ENCODE data around the gene LGR6.

LGR6 gene

GRCh38 chr1:202319381-202320080, 125.9 kb downstream of the LGR6 start:
- Histone ChIP-seq H3K27ac (ENCODE audit: poor library complexity, severe bottlenecking) (no peak overlapping the region), H3K4me3 (ENCODE audit: severe bottlenecking) (no peak overlapping the region), H3K4me1 (ENCODE audit: insufficient read depth, poor library complexity, severe bottlenecking) (no peaks in the 10 kb centered on the region), H3K9me3 (ENCODE audit: severe bottlenecking) (no peaks in the 10 kb centered on the region), H3K36me3 (ENCODE audit: low read depth) (no peaks in the 10 kb centered on the region), H3K27me3 (ENCODE audit: insufficient read depth, poor library complexity, severe bottlenecking) (no peaks in the 10 kb centered on the region)
- TF ChIP-seq CTCF (IDR thresholded peaks at IDR 0.05; ENCODE audit: poor library complexity, severe bottlenecking), result no peak
- no peak for ATAC-seq (ENCODE audit: low read depth)
- DNase-seq (ENCODE audit: low spot score), result peak; percentile 9

GRCh38 chr1:202320081-202320405, 126.4 kb downstream of the LGR6 start:
- Histone ChIP-seq H3K4me3 (ENCODE audit: severe bottlenecking) (no peak overlapping the region), H3K4me1 (ENCODE audit: insufficient read depth, poor library complexity, severe bottlenecking) (no peaks in the 10 kb centered on the region), H3K27ac (ENCODE audit: poor library complexity, severe bottlenecking) (no peak overlapping the region), H3K27me3 (ENCODE audit: insufficient read depth, poor library complexity, severe bottlenecking) (no peaks in the 10 kb centered on the region), H3K9me3 (ENCODE audit: severe bottlenecking) (no peaks in the 10 kb centered on the region), H3K36me3 (ENCODE audit: low read depth) (no peaks in the 10 kb centered on the region)
- TF ChIP-seq CTCF (IDR thresholded peaks at IDR 0.05; ENCODE audit: poor library complexity, severe bottlenecking), result no peak
- no peak for ATAC-seq (ENCODE audit: low read depth)
- peak; percentile 6 for DNase-seq (ENCODE audit: low spot score)

- Histone ChIP-seq H3K4me1 (ENCODE audit: insufficient read depth, poor library complexity, severe bottlenecking) (no peaks in the 10 kb centered on the region), H3K4me3 (ENCODE audit: severe bottlenecking) (no peak overlapping the region), H3K9me3 (ENCODE audit: severe bottlenecking) (no peaks in the 10 kb centered on the region), H3K27ac (ENCODE audit: poor library complexity, severe bottlenecking) (no peak overlapping the region), H3K27me3 (ENCODE audit: insufficient read depth, poor library complexity, severe bottlenecking) (no peaks in the 10 kb centered on the region), H3K36me3 (ENCODE audit: low read depth) (no peaks in the 10 kb centered on the region)
- no peak for ATAC-seq (ENCODE audit: low read depth)
- TF ChIP-seq CTCF (IDR thresholded peaks at IDR 0.05; ENCODE audit: poor library complexity, severe bottlenecking), result no peak
- no peak for DNase-seq (ENCODE audit: low spot score)
Measured at GRCh38 chr1:202323731-202324130, 130.1 kb downstream of the LGR6 start.

- H3K4me1 ChIP-seq (ENCODE audit: insufficient read depth, poor library complexity, severe bottlenecking), result no peaks in the 10 kb centered on the region
- no peak overlapping the region for H3K27ac ChIP-seq (ENCODE audit: poor library complexity, severe bottlenecking)
- H3K9me3 ChIP-seq (ENCODE audit: severe bottlenecking), result no peaks in the 10 kb centered on the region
- DNase-seq (ENCODE audit: low spot score) (no peak), ATAC-seq (ENCODE audit: low read depth) (no peak)
- H3K4me3 ChIP-seq (ENCODE audit: severe bottlenecking), result no peak overlapping the region
- no peaks in the 10 kb centered on the region for H3K36me3 ChIP-seq (ENCODE audit: low read depth)
- no peak for TF ChIP-seq CTCF (IDR thresholded peaks at IDR 0.05; ENCODE audit: poor library complexity, severe bottlenecking)
- H3K27me3 ChIP-seq (ENCODE audit: insufficient read depth, poor library complexity, severe bottlenecking), result no peaks in the 10 kb centered on the region
Measured at GRCh38 chr1:202324646-202325045, 131.0 kb downstream of the LGR6 start.

GRCh38 chr1:202329891-202330290, 136.3 kb downstream of the LGR6 start:
- Histone ChIP-seq H3K9me3 (ENCODE audit: severe bottlenecking) (no peaks in the 10 kb centered on the region), H3K27me3 (ENCODE audit: insufficient read depth, poor library complexity, severe bottlenecking) (no peaks in the 10 kb centered on the region), H3K27ac (ENCODE audit: poor library complexity, severe bottlenecking) (no peak overlapping the region), H3K4me1 (ENCODE audit: insufficient read depth, poor library complexity, severe bottlenecking) (no peaks in the 10 kb centered on the region), H3K4me3 (ENCODE audit: severe bottlenecking) (no peak overlapping the region), H3K36me3 (ENCODE audit: low read depth) (peaks cover 47% of the 10 kb centered on the region)
- peak; percentile 15 for TF ChIP-seq CTCF (IDR thresholded peaks at IDR 0.05; ENCODE audit: poor library complexity, severe bottlenecking)
- DNase-seq (ENCODE audit: low spot score), result no peak
- no peak for ATAC-seq (ENCODE audit: low read depth)

All from RWPE2 (cell line).